HG02852 (cell line): Measurements from ENCODE around the gene LRRC9.
A peak's percentile ranks its signal among the peaks of the same experiment; 100 is the strongest.

Experiments used
- ATAC-seq: cut with Tn5 transposase; IDR thresholded peaks from one replicate; pipeline ENCODE4 v1.9.1; 2021; ENCODE audit warnings: mild to moderate bottlenecking, moderate library complexity; ENCODE audit not compliant: unreplicated experiment

The LRRC9 gene

GRCh38 chr14:59919570-59920377, at the start of gene LRRC9:
TSS of gene LRRC9 (plus strand) at chr14:59920144.
- peak; percentile 11 for ATAC-seq

DNA sequence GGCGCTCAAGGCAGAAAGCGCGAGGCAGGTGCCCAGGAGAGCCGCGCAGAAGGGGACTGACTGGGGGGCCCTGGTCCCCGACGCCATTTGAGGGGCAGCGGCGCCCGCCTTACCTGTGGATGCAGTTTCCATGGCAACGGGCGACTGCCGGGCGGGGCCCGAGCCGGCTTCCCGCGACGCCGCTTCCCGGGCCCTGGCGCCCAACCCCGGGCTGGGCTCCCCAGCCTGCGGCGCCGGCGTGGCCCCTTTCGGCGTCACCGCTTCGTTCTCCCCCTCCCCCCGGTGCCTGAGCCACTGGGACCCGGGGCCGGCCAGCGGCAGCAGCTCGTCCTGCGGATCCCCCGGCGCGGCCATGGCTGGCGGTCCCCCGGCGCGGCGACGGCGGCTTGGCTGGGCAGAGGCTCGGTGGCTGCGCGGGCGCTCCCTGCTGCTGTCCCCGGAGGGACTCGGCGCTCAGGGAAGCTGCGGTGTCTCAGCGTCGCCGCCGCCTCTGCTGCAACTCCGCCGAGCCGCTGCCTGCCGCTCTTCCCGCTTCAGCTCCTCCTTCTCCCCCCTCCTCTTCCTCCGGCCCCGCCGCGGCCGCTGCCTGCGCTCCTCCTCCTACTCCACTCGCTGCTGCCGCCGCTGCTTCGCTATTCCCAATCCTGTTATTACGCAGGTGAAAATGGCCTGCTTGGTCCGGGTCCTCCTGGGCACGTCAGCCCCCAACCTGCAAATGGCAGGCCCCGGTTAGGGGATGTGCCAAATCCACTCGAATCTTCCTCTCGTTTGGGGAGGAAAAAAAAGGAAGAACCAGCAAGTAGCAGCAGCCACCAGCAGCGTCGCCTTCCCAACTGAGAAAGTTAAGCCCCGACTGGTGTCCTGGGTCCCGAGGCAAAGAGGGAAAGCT, 49.4 kb upstream of the LRRC9 start, which contains the start of gene RTN1:
RTN1 (minus strand) TSS at position 500 of the 889 bp plus-strand sequence; CDS start at position 354, 146 bp downstream.
- ATAC-seq, result peak; percentile 69

DNA sequence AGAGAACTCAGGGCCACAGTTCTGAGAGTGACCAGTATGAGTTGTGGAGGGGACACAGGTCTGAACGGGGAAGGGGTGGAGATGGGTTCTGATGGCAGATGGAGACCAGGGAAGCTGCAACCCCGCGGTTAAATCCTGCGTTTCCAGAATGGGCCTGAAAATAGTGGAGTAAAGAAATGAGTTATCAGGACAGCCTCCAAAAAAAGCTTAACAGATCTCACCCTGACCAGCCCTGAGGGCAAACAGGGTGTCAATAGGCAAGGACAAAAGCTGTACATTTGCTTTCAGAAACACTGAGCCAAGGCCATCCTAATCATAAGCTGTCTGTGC, 48.8 kb upstream of the LRRC9 start:
- ATAC-seq, result peak; percentile 8

GRCh38 chr14:59882957-59883356, 37.0 kb upstream of the LRRC9 start:
- no peak for ATAC-seq

- no peak for ATAC-seq
These were observed 29.3 kb upstream of the LRRC9 start for GRCh38 chr14:59890676-59891075.

GRCh38 chr14:59895721-59896120, 24.2 kb upstream of the LRRC9 start:
- no peak for ATAC-seq

DNA sequence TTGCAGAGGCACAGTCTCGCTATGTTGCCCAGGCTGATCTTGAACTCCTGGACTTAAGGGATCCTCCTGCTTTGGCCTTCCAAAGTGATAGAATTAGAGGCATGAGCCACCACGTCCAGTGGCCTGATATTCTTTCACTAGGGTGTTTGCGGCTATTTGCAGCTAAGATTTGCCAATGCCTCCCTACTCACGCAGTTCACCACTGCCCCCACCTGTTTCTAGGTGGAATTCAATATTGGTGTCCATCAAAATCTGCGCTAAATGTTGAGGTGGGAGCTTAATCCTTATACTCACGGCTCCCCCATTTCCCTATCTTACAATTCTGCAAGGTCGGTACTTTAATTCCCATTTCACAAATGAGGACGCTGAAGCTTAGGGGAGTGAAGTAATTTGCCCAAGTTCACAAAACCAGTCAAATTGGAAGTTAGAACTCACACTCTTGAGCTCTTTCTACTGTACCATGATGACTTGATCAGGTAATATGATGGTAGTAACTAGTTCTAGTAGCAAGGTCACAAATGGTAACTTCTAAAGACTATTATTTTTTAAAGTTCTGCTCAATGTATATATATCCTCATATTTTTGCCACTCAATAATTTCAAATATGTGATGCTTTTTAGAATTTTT, 22.1 kb upstream of the LRRC9 start:
- no peak for ATAC-seq

GRCh38 chr14:59900556-59900955, 19.4 kb upstream of the LRRC9 start:
- no peak for ATAC-seq

- ATAC-seq, result no peak
These were observed 15.8 kb upstream of the LRRC9 start for GRCh38 chr14:59904184-59904583.

GRCh38 chr14:59905188-59905587, 14.8 kb upstream of the LRRC9 start:
- ATAC-seq, result no peak

DNA sequence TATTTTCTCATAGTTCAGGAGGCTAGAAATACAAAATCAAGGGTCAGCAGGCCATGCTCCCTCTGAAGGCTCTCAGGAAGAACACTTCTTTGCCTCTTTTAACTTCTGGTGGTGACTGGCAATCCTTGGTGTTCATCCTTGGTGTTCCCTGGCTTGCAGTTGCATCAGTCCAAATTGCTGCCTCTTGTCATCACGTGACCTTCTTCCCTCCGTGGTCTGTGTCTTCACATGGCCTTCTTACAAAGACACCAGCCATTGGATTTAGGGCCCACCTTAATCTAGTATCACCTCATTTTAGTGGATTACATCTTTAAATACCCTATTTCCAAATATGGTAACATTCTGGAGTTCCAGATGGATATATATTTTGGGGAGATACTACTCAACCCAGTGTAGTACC, 7.5 kb upstream of the LRRC9 start:
- no peak for ATAC-seq

- no peak for ATAC-seq
These were observed 6.8 kb upstream of the LRRC9 start for GRCh38 chr14:59913187-59913586.

- peak; percentile 63 for ATAC-seq
These were observed 947 bp upstream of the LRRC9 start for GRCh38 chr14:59918824-59919569.

GRCh38 chr14:59920378-59920683, 387 bp downstream of the LRRC9 start:
- ATAC-seq, result no peak

GRCh38 chr14:59925797-59926196, 5.9 kb downstream of the LRRC9 start:
- ATAC-seq, result no peak

DNA sequence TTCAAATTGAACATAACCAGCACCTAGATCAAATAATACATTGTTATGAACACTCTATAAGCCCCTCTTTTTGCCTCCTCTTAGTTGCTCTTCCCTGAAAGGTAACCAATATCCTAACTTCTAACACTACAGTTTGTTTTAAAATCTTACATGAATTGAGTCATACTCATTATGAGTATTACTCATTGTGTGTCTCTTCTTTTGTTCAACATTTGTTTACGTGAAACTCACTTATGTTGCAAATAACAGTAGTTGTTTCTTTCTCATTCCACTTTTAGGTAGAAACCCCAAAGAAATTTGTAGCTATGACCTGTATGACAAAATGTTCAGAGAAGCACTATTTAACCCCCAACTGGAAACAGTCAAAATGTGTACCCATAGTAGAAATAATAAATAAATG, 6.6 kb downstream of the LRRC9 start:
- ATAC-seq, result peak; percentile 69

- ATAC-seq, result no peak
These were observed 11.3 kb downstream of the LRRC9 start for GRCh38 chr14:59931237-59931636.

DNA sequence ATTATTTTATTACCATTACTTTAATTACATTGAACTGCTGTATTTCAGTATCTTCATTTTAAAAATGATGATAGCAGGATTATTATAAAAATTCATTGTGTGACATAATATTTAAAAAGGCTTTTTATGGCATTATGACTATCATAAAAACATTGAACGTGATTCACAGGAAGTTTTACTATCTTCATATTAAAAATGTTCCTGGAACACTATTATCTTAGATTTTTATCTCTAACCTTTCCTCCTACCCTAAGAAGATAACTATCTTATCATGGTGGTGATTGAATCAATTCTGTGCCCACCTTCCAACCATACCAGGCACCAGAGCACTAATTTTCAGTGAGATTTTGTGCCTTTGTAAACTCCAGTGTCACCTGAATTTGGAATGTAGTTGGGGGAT, 16.2 kb downstream of the LRRC9 start:
- no peak for ATAC-seq

- ATAC-seq, result peak; percentile 80
These were observed 19.9 kb downstream of the LRRC9 start for GRCh38 chr14:59939828-59940227.

GRCh38 chr14:59942296-59942862, 22.4 kb downstream of the LRRC9 start:
- peak; percentile 69 for ATAC-seq

DNA sequence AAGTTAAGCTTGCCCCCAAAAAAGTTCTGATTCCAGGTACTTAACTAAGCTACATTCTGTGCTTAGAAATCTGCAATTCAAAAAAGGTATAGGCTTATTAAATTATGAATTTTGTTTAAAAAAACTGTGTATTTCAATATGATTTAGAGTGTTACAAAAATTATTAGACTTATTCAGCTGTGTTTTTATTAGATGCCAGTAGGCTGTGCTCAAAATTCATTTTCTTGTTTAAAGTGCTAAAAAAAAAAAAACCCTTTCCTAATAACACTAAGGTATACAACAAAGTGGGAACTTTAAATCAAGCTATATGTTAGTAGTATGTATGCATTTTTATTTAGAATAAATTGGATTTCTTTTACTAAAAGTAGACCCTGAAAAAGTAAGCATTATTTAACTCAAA, 25.0 kb downstream of the LRRC9 start:
- no peak for ATAC-seq
